DMS153 (cell line): ENCODE data around the gene ZSWIM2.
"Not testable (repeated sequence)": the region's sequence is repeated elsewhere in the genome, so short reads cannot be mapped to it uniquely, and the experiment has no call there.

Source experiments
- DNase-seq: peaks from one replicate; lab custom pipeline; 2025; lab: John Stamatoyannopoulos, UW

The ZSWIM2 gene

DNA sequence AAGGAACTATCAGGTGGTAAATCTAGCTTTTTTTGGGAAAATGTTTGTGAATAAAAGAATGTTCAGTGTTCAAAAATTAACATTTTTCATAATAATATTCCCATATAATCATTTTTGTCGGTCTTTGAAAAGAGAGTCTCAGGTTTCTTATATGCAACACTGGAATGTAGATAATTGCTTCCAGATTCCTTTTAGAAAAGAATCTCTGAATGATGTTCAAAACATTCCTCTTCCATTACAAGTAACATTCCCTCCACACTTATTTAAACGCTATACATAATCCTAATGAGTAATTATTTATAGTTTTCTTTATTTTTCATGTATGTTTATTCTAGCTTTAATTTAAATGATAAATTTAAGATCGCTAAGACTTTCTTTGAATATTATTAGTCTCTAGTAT is 7.0 kb downstream of the ZSWIM2 start:
- no peak for DNase-seq

GRCh38 chr2:186835628-186836027 is 13.3 kb downstream of the ZSWIM2 start:
- DNase-seq = no peak

DNA sequence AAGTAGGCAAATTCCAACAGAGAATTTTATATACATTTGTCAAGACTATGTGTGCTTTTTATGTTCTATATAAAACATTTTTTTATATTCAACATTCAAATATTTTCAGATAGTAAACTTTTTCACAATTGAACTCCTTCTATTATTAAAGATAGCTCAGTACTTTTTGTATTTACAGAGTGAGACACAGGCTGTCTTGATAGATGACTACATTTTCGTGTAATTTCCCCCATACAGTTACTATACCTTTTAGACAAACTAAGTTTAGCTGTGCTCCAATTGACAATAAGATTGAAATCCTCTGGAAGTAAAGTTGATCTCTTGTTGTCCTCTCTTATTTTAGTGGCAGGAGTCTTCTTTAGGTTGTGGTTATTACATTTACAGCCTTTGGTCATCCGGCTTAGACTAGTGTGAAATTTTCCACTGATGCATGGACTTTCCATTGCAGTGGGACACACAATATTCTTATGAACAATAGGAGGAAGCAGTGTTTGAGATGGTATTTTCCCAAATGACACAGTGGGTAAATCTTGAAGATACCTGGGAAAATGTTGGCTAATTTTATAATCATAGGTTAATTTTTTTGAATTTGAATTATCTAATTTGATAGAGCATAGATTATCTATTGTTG is 21.0 kb downstream of the ZSWIM2 start:
- no peak for DNase-seq

DNA sequence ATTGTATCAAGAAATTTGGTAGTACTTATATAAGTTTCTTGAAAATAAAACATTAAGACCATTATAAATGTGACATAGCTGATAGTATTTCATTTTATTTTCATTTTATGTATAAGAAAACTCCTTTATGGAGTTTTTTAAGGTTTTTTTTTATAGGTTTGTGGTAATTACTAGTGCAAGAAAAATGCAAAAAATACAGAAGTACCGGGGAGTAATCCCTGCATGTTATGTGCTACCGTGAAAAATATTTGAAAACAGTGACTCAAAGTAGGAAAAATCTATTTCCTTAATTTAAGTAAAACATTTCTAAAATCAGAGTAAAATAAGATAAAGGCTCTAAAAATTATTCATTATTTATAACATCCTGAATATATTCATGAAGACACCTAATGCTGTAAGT is 21.6 kb downstream of the ZSWIM2 start:
- DNase-seq = no peak

DNA sequence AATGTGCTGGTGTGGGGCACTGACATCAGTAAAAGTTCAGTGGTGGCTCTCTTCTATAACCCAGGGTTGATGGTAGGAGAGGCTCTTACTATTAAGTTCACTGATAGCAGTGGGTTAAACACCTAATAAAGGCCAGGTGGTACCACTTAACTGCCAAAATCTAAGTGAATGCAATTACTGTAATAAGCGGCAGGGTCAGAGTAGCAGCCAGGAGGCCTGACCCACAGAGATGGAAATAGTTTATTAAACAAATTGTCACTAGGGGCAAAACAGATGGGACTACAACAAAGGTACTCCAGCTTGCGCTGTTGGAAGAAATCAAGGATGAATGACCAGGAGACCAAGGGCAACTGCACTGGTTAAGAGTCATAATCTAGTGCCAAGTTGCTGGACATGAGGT is 26.6 kb downstream of the ZSWIM2 start:
- no peak for DNase-seq

- DNase-seq = no peak
Measured at GRCh38 chr2:186820303-186820702, 28.7 kb downstream of the ZSWIM2 start.

DNA sequence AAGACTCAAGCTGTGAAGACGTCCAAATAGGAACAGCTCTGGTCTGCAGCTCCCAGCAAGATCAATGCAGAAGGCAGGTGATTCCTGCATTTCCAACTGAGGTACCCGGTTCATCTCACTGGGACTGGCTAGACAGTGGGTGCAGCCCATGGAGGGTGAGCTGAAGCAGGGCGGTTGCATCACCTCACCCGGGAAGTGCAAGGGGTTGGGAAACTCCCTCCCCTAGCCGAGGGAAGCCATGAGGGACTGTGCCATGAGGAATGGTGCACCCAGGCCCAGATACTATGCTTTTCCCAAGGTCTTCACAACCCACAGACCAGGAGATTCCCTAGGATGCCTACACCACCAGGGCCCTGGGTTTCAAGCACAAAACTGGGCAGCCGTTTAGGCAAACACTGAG is 37.2 kb downstream of the ZSWIM2 start:
- not testable (repeated sequence) for DNase-seq

GRCh38 chr2:186806591-186806990 is 42.4 kb downstream of the ZSWIM2 start:
- DNase-seq = no peak

- not testable (repeated sequence) for DNase-seq
Measured at GRCh38 chr2:186798604-186799003, 50.4 kb downstream of the ZSWIM2 start.

- DNase-seq = no peak
Measured at GRCh38 chr2:186784930-186785329, 64.0 kb downstream of the ZSWIM2 start.

- DNase-seq = no peak
Measured at GRCh38 chr2:186783254-186783653, 65.7 kb downstream of the ZSWIM2 start.

DNA sequence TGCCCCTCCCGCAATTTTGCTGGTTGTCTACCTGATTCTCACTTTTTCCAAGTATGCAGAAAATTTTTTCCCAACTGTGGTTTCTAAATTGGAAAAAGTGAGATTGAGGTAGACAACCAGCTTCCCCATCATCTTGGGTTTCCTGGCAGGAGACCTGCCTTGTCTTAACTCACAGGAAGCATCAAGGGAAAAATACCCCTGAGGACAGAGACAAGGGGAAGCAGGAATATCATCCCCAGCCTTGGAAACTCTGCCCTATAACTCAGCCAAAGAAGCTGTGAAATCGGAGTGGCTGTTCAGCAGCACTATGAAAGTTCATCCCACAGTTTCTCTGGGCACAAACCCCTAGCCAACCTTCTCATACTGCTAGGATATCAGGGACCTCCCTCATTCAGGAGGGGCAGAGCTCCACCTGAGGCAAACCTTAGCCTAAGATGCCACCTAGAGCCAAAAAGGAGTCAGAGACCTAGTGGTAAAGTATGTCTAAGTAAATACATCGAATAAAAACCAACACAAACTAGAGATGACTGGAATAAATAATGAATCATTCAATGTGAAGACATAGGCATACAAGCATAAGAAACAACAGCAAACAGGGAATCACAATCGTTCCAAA is 68.2 kb downstream of the ZSWIM2 start:
- DNase-seq = no peak
